Glutamatergic neuron (in vitro differentiated cells): Measurements from ENCODE around the gene DNAAF8. TPM values are rescaled to one million over a fixed set of nuclear protein-coding genes. Genes with fewer than 3 reads are reported as not detected.

Experiments
- DNase-seq: peaks from one replicate; pipeline ENCODE4 v3.0.0; 2022
- H3K27ac Mint-ChIP-seq: one replicate; pipeline ENCODE4 v1.8.0; 2020; ENCODE audit warnings: mild to moderate bottlenecking, mixed read lengths, inconsistent platforms; ENCODE audit not compliant: unreplicated experiment
- H3K27me3 Mint-ChIP-seq: one replicate; pipeline ENCODE4 v1.8.0; 2020; ENCODE audit warnings: mild to moderate bottlenecking, moderate library complexity, mixed read lengths, inconsistent platforms; ENCODE audit not compliant: unreplicated experiment
- H3K36me3 Mint-ChIP-seq: one replicate; pipeline ENCODE4 v1.8.0; 2020; ENCODE audit warnings: mild to moderate bottlenecking, mixed read lengths, inconsistent platforms; ENCODE audit not compliant: unreplicated experiment
- H3K4me1 Mint-ChIP-seq: one replicate; pipeline ENCODE4 v1.8.0; 2020; ENCODE audit warnings: mild to moderate bottlenecking, low read depth, mixed read lengths, inconsistent platforms; ENCODE audit not compliant: unreplicated experiment
- H3K4me3 Mint-ChIP-seq: one replicate; pipeline ENCODE4 v1.8.0; 2020; ENCODE audit warnings: mild to moderate bottlenecking, mixed read lengths, inconsistent platforms; ENCODE audit not compliant: unreplicated experiment
- H3K9me3 Mint-ChIP-seq: one replicate; pipeline ENCODE4 v1.8.0; 2020; ENCODE audit warnings: mild to moderate bottlenecking, moderate library complexity, mixed read lengths, inconsistent platforms; ENCODE audit not compliant: unreplicated experiment
- long read RNA-seq: library from polyadenylated mRNA; unstranded; transcript quantifications from one replicate; pipeline ENCODE4 v2.0.0, GENCODE V29; 2020; ENCODE audit not compliant: unreplicated experiment
- total RNA-seq: library from RNA; stranded (reverse); fragmentation: NEBNext Ultra II Directional; extraction: Animal tissue kit (Norgen Biotek cat#: 25700); gene quantifications from one replicate; pipeline ENCODE4 v1.2.1, GENCODE V29; 2021; ENCODE audit not compliant: unreplicated experiment
- TF ChIP-seq, protein P1 (sequence below): fragments of 200-600 bp; sonication (generic); IDR thresholded peaks from one replicate; pipeline ENCODE4 v1.5.0; 2021; ENCODE audit not compliant: partially characterized antibody, unreplicated experiment

Gene DNAAF8
- 0.59 TPM for total RNA-seq
- long read RNA-seq, partial matches to known transcripts = 1 of 1 reads
- long read RNA-seq, other reads (novel, unspliced or antisense) = 0 of 1 reads

DNA sequence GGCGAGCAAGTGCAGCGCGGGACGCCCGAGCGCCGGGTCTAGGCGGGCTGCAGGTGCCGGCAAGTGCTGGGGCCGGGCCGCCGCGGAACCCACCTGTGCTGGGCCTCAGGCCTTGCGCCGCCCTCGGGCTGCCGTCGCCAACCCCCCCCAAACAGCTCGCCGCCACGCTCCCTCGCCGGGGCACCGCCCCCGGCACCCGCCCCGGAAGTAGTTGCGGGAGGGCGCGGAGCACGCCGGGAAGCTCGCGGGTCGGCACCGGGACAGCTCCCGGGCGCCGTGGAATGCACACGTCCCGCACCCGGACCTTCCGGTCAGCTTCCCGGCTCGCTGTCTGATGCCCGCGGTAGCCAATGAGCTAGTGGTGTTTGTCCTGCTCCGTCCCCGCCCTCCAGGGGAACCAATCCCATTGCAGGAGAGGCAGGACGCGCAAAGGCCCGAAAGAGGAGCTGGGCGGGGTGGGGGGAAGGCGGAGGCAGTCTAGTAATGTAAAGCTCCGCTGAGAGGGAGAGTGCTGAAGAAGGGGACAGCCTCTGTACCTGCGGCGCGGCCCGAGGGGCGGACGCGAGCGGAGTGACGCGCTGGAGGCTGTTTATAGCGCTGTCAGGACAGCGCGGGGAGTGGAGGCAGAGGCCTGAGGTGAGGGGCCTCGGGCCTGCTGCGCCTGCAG lies at the start of gene DNAAF8, which contains the start of gene ANKS3:
DNAAF8 (plus strand) TSS at position 475 of the 667 bp plus-strand sequence. CDS start 1,978 bp downstream, outside the sequence.
ANKS3 (minus strand) TSS at position 209 of the 667 bp plus-strand sequence. CDS start 4,122 bp downstream, outside the sequence.
- H3K36me3 Mint-ChIP-seq = no peaks in the 10 kb centered on the region
- TF ChIP-seq, protein P1, sequence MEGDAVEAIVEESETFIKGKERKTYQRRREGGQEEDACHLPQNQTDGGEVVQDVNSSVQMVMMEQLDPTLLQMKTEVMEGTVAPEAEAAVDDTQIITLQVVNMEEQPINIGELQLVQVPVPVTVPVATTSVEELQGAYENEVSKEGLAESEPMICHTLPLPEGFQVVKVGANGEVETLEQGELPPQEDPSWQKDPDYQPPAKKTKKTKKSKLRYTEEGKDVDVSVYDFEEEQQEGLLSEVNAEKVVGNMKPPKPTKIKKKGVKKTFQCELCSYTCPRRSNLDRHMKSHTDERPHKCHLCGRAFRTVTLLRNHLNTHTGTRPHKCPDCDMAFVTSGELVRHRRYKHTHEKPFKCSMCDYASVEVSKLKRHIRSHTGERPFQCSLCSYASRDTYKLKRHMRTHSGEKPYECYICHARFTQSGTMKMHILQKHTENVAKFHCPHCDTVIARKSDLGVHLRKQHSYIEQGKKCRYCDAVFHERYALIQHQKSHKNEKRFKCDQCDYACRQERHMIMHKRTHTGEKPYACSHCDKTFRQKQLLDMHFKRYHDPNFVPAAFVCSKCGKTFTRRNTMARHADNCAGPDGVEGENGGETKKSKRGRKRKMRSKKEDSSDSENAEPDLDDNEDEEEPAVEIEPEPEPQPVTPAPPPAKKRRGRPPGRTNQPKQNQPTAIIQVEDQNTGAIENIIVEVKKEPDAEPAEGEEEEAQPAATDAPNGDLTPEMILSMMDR = peak; percentile 9
- peaks cover 6% of the 10 kb centered on the region for H3K9me3 Mint-ChIP-seq
- peak within 1 kb of the TSS; percentile 98 for H3K27ac Mint-ChIP-seq
- H3K4me1 Mint-ChIP-seq = peaks cover 6% of the 10 kb centered on the region
- H3K4me3 Mint-ChIP-seq = peak within 1 kb of the TSS; percentile 98
- peak; percentile 88 for DNase-seq
- H3K27me3 Mint-ChIP-seq = peaks cover 3% of the 10 kb centered on the region

DNA sequence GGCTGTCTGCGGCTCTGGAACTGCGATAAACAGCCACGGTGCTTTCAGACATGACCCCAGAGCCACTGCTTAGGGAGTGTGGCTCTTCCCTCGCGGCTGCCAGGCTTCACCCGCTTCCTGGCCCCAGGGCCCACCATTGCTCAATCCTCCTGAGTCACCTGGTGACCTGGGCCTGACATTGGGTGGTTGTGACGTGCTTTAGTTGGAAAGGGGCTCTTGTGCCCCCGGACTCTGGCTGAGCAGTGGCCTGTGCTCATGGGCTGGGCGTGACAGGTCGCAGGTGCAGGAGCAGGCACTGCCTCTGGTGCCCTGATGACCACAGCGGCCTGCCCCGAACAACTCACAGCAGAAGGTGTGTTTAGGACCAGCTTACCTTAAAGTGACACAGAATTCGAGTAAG lies 49.6 kb upstream of the DNAAF8 start:
- Mint-ChIP-seq H3K4me1 (no peaks in the 10 kb centered on the region), H3K27ac (no peak overlapping the region), H3K36me3 (no peaks in the 10 kb centered on the region), H3K9me3 (peaks cover 6% of the 10 kb centered on the region), H3K27me3 (peaks cover 14% of the 10 kb centered on the region), H3K4me3 (no peak overlapping the region)
- no peak for DNase-seq
- TF ChIP-seq, protein P1 = no peak

DNA sequence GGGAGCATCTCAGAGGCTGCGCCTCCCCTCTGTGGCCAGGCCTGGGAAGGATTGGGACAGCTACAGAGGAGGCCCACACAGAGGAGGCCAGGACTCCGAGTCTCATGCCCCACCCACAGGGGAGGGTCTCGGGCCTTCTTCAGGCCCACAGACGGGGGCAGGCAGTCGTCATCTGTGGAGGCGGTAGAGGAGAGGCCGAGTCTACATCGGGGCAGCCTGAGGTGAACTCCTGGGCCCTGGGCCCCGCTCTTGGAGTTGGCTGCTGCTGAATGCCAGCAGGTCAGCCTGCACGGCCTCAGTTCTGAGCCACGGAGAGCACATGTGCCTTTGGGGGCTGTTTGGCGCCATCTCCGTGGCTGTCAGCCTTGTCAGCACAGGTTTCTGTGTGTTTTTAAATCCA lies 49.0 kb upstream of the DNAAF8 start:
- Mint-ChIP-seq H3K27me3 (peaks cover 14% of the 10 kb centered on the region), H3K27ac (no peak overlapping the region), H3K9me3 (peaks cover 6% of the 10 kb centered on the region), H3K36me3 (no peaks in the 10 kb centered on the region), H3K4me3 (no peak overlapping the region), H3K4me1 (no peaks in the 10 kb centered on the region)
- TF ChIP-seq, protein P1 = no peak
- no peak for DNase-seq

DNA sequence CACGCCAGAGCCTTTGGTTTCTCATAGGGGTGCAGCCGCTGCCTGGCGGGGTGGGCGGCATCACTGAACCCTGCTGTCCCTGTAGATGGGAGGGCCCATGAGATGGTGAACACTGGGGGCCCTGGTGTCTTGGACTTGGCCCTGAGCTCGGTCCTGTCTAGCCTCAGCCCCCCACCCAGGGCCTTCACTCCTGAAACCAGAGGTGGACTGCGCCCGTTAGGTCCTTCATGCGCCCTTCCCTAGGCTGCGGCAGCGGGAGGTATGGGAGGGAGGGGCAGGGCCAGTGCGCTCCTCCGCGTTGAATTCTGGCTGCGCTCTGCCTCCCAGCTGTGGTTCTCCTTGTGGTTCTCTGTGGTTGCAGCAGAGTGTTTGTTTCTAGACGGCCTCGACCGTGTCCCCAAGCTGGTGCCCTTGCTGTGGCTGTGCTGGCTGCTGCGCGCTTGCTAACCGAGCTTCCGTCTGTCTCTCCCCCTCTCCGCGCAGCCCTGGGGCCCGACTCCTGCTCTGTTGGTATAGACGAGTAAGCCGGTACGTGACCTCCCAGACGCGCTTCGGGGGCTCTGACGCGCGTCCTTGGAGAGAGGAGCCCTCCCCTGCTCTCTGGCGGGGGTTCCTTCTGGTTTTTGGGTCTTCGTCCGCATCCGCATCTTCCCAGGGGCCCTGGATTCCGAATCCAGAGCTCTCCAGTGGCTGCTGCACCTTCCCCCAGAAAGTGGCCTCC lies 48.4 kb upstream of the DNAAF8 start:
- no peak for DNase-seq
- H3K27ac Mint-ChIP-seq = no peak overlapping the region
- TF ChIP-seq, protein P1 = no peak
- no peak overlapping the region for H3K4me3 Mint-ChIP-seq
- H3K36me3 Mint-ChIP-seq = no peaks in the 10 kb centered on the region
- H3K27me3 Mint-ChIP-seq = peaks cover 15% of the 10 kb centered on the region
- peaks cover 6% of the 10 kb centered on the region for H3K9me3 Mint-ChIP-seq
- H3K4me1 Mint-ChIP-seq = peaks cover 2% of the 10 kb centered on the region
